ENCODE data around the gene GAMT. TPM values are rescaled to one million over a fixed set of nuclear protein-coding genes. Genes with fewer than 3 reads are reported as not detected.
A peak's percentile ranks its signal among the peaks of the same experiment; 100 is the strongest.

Gene GAMT
- total and polyA plus RNA-seq, 2 of the 13 experiments (the other 11 are each of a cell fraction or from before 2014, with no cell fraction given): 115 to 124 TPM

DNA sequence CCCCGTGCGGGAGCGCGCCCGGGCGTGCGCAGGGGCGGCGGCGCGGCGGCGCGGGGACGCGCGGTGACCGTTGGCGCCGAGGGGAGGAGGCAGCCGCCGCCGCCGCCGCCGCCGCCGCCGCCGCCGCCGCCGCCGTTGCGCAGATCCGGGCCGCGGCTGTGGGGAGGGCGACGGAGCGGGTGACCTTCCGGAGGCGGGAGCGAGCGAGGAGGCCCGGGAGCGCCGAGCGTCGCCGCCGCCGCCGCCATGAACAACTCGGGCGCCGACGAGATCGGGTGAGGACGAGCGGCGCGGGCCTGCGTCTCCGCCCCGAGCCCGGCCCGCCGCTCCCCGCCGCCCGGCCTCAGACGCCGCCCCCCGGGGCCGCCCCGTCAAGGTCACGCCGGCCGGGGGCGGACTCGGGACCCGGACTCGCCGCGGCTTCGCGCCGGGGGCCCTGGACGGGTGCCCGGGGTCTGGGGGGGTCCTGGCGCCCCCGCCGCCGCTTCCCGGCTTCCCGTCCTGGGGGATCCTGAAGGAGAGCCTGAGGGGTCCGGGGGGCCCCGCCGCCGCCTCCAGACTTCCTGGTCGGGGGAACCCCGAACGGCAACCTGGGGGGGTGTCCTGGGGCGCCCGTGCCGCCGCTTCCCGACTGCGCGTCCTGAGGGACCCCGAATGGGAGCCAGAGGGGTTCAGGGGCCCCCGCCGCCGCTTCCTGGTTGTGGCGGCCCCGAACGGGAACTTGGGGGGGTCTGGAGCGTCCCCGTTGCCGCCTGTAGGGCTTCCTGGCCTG is 6.4 kb upstream of the GAMT start, which contains the start of gene DAZAP1 (continued):
- no peak for TF ChIP-seq RXRB (CRISPR knock-in tag; IDR thresholded peaks at IDR 0.05; ENCODE audit: borderline replicate concordance)
- TF ChIP-seq, protein P1, sequence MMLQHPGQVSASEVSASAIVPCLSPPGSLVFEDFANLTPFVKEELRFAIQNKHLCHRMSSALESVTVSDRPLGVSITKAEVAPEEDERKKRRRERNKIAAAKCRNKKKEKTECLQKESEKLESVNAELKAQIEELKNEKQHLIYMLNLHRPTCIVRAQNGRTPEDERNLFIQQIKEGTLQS (CRISPR knock-in tag; IDR thresholded peaks at IDR 0.05): no peak
- no peak for TF ChIP-seq ZNF850 (CRISPR knock-in tag; conservative IDR thresholded peaks at IDR 0.05)

DNA sequence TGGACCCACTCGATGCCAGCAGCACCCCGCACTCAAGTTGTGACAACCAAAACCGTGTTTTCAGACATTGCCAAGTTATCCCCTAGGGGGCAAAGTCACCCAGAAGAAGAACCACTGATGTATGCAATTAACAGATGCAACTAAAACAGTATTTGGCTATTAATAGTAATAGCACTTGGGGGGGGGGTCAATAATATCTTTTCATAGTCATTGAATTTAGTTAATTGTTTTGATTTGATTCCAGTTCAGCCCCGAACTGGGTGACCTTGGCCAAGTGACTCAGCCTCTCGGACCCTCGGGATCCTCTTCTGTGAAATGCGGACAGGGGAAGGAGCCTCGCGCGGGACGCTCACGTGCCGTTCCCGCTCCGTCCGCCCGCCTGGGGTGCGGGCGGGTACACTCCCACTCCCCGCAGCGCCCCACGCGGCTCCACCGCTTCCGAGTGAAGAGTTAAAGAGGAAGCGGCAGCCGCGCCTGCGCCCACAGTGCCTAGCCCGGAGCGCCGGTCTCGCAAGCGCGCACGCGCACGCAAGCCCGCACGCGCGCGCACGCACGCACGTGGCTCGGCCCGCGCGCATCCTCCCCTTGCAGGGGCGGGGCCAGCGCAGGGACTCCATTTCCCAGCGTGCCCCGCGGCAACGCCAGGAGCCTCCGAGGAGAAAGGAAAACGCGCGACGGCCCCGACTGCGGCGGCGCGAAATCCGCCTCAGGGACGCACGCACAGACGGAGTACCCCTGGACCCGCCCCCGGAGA is 5.6 kb upstream of the GAMT start:
- peak overlapping the region; percentile 54 to 72 (median 72) for H3K4me3 ChIP-seq (replicated peaks in 1 of 3; ENCODE audit: insufficient read depth in 1 of 3, low read depth in 2 of 3, low read length in 3 of 3)
- peak overlapping the region; percentile 63 for H3K27ac ChIP-seq (ENCODE audit: extremely low read length, insufficient read depth, low read length)
- intact Hi-C loops (cut with micrococcal nuclease; ENCODE audit: unreplicated experiment) (no loop called here), in situ Hi-C loops (cut with HindIII; ENCODE audit: extremely low pct_ligation_motif_present, low pct_unique_long_range_greater_than_20kb) (no loop called here)
- FAIRE-seq (no peak), DNase-seq (ENCODE audit: low spot score) (peak; percentile 93), ATAC-seq (peak; percentile 47)
- POLR2A ChIA-PET: no interaction called here
- peaks cover 1 to 16% of the 10 kb centered on the region in 2 experiments; a peak in 3 of 5 replicates for H3K36me3 ChIP-seq (replicated peaks in 1 of 2; ENCODE audit: control insufficient read depth in 1 of 2, insufficient read depth in 2 of 2, low read length in 2 of 2)
- peaks cover 42% of the 10 kb centered on the region for H3K79me2 ChIP-seq (ENCODE audit: insufficient read depth, low read length)
- peak overlapping the region; percentile 98 for H3K4me2 ChIP-seq (ENCODE audit: low read depth, low read length)
- H3K9me3 ChIP-seq (ENCODE audit: low read length): no peaks in the 10 kb centered on the region
- TSS peak; percentile 84 for BruUV-seq (replicated peaks)
- H3K4me1 ChIP-seq (ENCODE audit: insufficient read depth, low read length): peaks cover 63% of the 10 kb centered on the region
- H2AFZ ChIP-seq (ENCODE audit: low read length): no peak overlapping the region
- H3K27me3 ChIP-seq (ENCODE audit: control insufficient read depth in 1 of 2, insufficient read depth in 2 of 2, low read length in 2 of 2): no peaks in the 10 kb centered on the region; a peak in 2 of 5 replicates
- H4K20me1 ChIP-seq (ENCODE audit: insufficient read depth, low read length): peaks cover 34% of the 10 kb centered on the region
- H3K9ac ChIP-seq (ENCODE audit: insufficient read depth, low read depth, low read length): peak overlapping the region; percentile 66
- CTCF ChIA-PET (ENCODE audit: low intra/inter-chr PET ratio, low total read pairs): interaction anchor here (0.6 kb wide), 1 partner anchor 97 kb away, joined by 3 read pairs; no protein-coding TSS in a partner anchor
- WGBS (ENCODE audit: low lambda C conversion rate): 0% methylated on average over 16 of the region's 72 CpGs
- TF ChIP-seq, protein P2, sequence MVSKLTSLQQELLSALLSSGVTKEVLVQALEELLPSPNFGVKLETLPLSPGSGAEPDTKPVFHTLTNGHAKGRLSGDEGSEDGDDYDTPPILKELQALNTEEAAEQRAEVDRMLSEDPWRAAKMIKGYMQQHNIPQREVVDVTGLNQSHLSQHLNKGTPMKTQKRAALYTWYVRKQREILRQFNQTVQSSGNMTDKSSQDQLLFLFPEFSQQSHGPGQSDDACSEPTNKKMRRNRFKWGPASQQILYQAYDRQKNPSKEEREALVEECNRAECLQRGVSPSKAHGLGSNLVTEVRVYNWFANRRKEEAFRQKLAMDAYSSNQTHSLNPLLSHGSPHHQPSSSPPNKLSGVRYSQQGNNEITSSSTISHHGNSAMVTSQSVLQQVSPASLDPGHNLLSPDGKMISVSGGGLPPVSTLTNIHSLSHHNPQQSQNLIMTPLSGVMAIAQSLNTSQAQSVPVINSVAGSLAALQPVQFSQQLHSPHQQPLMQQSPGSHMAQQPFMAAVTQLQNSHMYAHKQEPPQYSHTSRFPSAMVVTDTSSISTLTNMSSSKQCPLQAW (CRISPR knock-in tag; IDR thresholded peaks at IDR 0.05): 0 out of 2 replicates have a peak, but pooled peaks have one; percentile 32
- TF ChIP-seq, protein P3, sequence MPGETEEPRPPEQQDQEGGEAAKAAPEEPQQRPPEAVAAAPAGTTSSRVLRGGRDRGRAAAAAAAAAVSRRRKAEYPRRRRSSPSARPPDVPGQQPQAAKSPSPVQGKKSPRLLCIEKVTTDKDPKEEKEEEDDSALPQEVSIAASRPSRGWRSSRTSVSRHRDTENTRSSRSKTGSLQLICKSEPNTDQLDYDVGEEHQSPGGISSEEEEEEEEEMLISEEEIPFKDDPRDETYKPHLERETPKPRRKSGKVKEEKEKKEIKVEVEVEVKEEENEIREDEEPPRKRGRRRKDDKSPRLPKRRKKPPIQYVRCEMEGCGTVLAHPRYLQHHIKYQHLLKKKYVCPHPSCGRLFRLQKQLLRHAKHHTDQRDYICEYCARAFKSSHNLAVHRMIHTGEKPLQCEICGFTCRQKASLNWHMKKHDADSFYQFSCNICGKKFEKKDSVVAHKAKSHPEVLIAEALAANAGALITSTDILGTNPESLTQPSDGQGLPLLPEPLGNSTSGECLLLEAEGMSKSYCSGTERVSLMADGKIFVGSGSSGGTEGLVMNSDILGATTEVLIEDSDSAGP (CRISPR knock-in tag; IDR thresholded peaks at IDR 0.05; ENCODE audit: borderline replicate concordance): peak; percentile 74
- TF ChIP-seq, protein P4, sequence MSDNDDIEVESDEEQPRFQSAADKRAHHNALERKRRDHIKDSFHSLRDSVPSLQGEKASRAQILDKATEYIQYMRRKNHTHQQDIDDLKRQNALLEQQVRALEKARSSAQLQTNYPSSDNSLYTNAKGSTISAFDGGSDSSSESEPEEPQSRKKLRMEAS (IDR thresholded peaks at IDR 0.05): peak; percentile 97
- TF ChIP-seq ZNF749 (CRISPR knock-in tag; IDR thresholded peaks at IDR 0.05; ENCODE audit: borderline replicate concordance): peak; percentile 24; the same call in 1 of the 2 replicates
- peak; percentile 55; the same call in 1 of the 2 replicates for TF ChIP-seq PHF8 (CRISPR knock-in tag; IDR thresholded peaks at IDR 0.05)
- TF ChIP-seq, protein P5, sequence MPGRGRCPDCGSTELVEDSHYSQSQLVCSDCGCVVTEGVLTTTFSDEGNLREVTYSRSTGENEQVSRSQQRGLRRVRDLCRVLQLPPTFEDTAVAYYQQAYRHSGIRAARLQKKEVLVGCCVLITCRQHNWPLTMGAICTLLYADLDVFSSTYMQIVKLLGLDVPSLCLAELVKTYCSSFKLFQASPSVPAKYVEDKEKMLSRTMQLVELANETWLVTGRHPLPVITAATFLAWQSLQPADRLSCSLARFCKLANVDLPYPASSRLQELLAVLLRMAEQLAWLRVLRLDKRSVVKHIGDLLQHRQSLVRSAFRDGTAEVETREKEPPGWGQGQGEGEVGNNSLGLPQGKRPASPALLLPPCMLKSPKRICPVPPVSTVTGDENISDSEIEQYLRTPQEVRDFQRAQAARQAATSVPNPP (CRISPR knock-in tag; IDR thresholded peaks at IDR 0.05): no peak
- no peak for TF ChIP-seq ATF7 (IDR thresholded peaks at IDR 0.05)
- 0 out of 2 replicates have a peak, but pooled peaks have one; percentile 58 for TF ChIP-seq ATF7 (CRISPR knock-in tag; IDR thresholded peaks at IDR 0.05)
- TF ChIP-seq, protein P6, sequence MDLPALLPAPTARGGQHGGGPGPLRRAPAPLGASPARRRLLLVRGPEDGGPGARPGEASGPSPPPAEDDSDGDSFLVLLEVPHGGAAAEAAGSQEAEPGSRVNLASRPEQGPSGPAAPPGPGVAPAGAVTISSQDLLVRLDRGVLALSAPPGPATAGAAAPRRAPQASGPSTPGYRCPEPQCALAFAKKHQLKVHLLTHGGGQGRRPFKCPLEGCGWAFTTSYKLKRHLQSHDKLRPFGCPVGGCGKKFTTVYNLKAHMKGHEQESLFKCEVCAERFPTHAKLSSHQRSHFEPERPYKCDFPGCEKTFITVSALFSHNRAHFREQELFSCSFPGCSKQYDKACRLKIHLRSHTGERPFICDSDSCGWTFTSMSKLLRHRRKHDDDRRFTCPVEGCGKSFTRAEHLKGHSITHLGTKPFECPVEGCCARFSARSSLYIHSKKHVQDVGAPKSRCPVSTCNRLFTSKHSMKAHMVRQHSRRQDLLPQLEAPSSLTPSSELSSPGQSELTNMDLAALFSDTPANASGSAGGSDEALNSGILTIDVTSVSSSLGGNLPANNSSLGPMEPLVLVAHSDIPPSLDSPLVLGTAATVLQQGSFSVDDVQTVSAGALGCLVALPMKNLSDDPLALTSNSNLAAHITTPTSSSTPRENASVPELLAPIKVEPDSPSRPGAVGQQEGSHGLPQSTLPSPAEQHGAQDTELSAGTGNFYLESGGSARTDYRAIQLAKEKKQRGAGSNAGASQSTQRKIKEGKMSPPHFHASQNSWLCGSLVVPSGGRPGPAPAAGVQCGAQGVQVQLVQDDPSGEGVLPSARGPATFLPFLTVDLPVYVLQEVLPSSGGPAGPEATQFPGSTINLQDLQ (CRISPR knock-in tag; IDR thresholded peaks at IDR 0.05): peak; percentile 100

Measured in HepG2 (cell line).